ENCODE measurements around the gene JUNB.
A peak's percentile ranks its signal among the peaks of the same experiment; 100 is the strongest.
"Not testable (repeated sequence)": the region's sequence is repeated elsewhere in the genome, so short reads cannot be mapped to it uniquely, and the experiment has no call there.

Gene JUNB

GRCh38 chr19:12817810-12818209 lies 26.5 kb downstream of the JUNB start:
- POLR2A ChIA-PET, result interaction anchor here (0.6 kb wide), 1 partner anchor 782 kb away, joined by 6 read pairs; the partner anchor contains the start of gene ZNF433
- WGBS (ENCODE audit: insufficient coverage), result 95% methylated on average over 4 of the region's 11 CpGs
- H3K27ac ChIP-seq (ENCODE audit: insufficient read depth in 1 of 2, low read depth in 1 of 2, low read length in 2 of 2, poor library complexity in 1 of 2, severe bottlenecking in 2 of 2); DNase-seq; H3K27me3 ChIP-seq (replicated peaks in 2 of 5; ENCODE audit: control insufficient read depth in 4 of 5, insufficient read depth in 5 of 5, low read length in 4 of 5); H3K4me1 ChIP-seq (ENCODE audit: control extremely low read depth in 1 of 4, control insufficient read depth in 4 of 4, insufficient read depth in 4 of 4, low read length in 3 of 4); H3K4me3 ChIP-seq (ENCODE audit: control insufficient read depth in 1 of 7, extremely low read depth in 1 of 7, insufficient read depth in 4 of 7, low read depth in 2 of 7, low read length in 6 of 7); H3K9me3 ChIP-seq (ENCODE audit: control extremely low read depth in 1 of 5, control insufficient read depth in 4 of 5, insufficient read depth in 2 of 5, low read depth in 1 of 5, low read length in 4 of 5): not testable (repeated sequence)
- H3K36me3 ChIP-seq (ENCODE audit: control insufficient read depth in 4 of 4, insufficient read depth in 4 of 4, low read length in 3 of 4), result peaks cover 0 to 14% (median 6%) of the 10 kb centered on the region in 4 experiments
- CTCF ChIA-PET, result interaction anchor here (0.7 kb wide), 2 partner anchors 47 to 426 kb away, joined by 3 read pairs; no protein-coding TSS in a partner anchor

- Histone ChIP-seq H3K27ac (ENCODE audit: insufficient read depth in 1 of 2, low read depth in 1 of 2, low read length in 2 of 2, poor library complexity in 1 of 2, severe bottlenecking in 2 of 2) (no peak overlapping the region), H3K4me3 (ENCODE audit: control insufficient read depth in 1 of 7, extremely low read depth in 1 of 7, insufficient read depth in 4 of 7, low read depth in 2 of 7, low read length in 6 of 7) (no peak overlapping the region), H3K4me1 (ENCODE audit: control extremely low read depth in 1 of 4, control insufficient read depth in 4 of 4, insufficient read depth in 4 of 4, low read length in 3 of 4) (peaks cover 0 to 9% (median 1%) of the 10 kb centered on the region in 4 experiments), H3K36me3 (ENCODE audit: control insufficient read depth in 4 of 4, insufficient read depth in 4 of 4, low read length in 3 of 4) (no peaks in the 10 kb centered on the region), H3K27me3 (replicated peaks in 2 of 5; ENCODE audit: control insufficient read depth in 4 of 5, insufficient read depth in 5 of 5, low read length in 4 of 5) (peaks cover 0 to 3% (median 3%) of the 10 kb centered on the region in 5 experiments), H3K9me3 (ENCODE audit: control extremely low read depth in 1 of 5, control insufficient read depth in 4 of 5, insufficient read depth in 2 of 5, low read depth in 1 of 5, low read length in 4 of 5) (no peaks in the 10 kb centered on the region)
- WGBS (ENCODE audit: insufficient coverage), result 75% methylated on average over 1 of the region's 2 CpGs
- no peak for DNase-seq
- POLR2A ChIA-PET, result no interaction called here
- CTCF ChIA-PET, result interaction anchor here (1.0 to 1.4 kb wide), 4 partner anchors 8 to 65 kb away, joined by 3 to 5 read pairs (median 4); no protein-coding TSS in a partner anchor
Measured at GRCh38 chr19:12821761-12822160, 30.5 kb downstream of the JUNB start.

DNA sequence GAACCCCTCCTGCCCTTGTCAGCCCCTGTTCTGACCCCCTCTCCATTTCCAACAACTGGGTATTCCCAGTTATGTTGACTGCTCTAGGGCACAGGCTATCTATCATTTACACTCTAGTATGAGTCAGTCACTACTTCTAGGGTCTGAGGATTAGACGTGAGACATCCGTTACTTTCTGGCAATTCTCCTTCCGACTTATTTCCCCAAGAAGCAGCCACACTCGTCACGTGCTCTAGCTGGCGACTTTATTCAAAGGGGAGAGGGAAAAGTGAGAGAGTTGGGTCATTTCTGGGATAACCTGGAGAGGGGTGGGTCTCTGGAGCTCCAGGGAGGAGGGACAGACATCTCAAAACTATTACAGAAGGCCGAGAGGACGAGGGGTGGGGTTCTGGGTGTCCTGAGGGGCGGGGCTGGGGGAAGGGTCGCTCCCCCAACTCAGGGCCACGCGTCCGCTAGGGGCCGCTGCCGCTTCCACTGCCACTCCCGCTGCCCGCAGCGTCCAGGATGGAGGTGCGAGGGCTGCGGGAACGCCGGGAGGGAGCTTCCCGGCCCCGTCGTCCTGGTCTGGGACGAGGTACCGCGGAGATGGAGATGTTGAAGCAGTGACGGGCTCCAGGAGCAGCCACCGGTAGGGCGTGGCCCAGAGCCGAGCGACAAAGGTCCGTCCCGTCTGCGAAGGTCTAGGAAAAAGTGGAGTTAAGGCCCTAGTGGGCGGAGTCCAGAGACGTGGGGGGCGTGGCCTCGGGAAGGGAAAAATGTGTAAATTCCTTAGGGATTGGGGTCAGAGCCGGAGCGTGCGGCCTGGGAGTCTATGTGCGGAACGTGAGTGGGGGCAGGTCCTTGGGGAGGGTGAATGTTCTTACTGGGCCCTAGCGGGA lies 34.2 kb downstream of the JUNB start:
- Histone ChIP-seq H3K27ac (ENCODE audit: insufficient read depth in 1 of 2, low read depth in 1 of 2, low read length in 2 of 2, poor library complexity in 1 of 2, severe bottlenecking in 2 of 2) (no peak overlapping the region), H3K9me3 (ENCODE audit: control extremely low read depth in 1 of 5, control insufficient read depth in 4 of 5, insufficient read depth in 2 of 5, low read depth in 1 of 5, low read length in 4 of 5) (no peaks in the 10 kb centered on the region), H3K27me3 (replicated peaks in 2 of 5; ENCODE audit: control insufficient read depth in 4 of 5, insufficient read depth in 5 of 5, low read length in 4 of 5) (peaks cover 0 to 18% (median 5%) of the 10 kb centered on the region in 5 experiments), H3K36me3 (ENCODE audit: control insufficient read depth in 4 of 4, insufficient read depth in 4 of 4, low read length in 3 of 4) (no peaks in the 10 kb centered on the region), H3K4me3 (ENCODE audit: control insufficient read depth in 1 of 7, extremely low read depth in 1 of 7, insufficient read depth in 4 of 7, low read depth in 2 of 7, low read length in 6 of 7) (peak overlapping the region in 3 of 7 experiments; percentile 20 to 65 (median 38)), H3K4me1 (ENCODE audit: control extremely low read depth in 1 of 4, control insufficient read depth in 4 of 4, insufficient read depth in 4 of 4, low read length in 3 of 4) (peaks cover 0 to 17% (median 6%) of the 10 kb centered on the region in 4 experiments)
- ChIA-PET CTCF (interaction anchor here (0.6 to 2.9 kb wide), 11 partner anchors 10 to 92 kb away, joined by 3 to 9 read pairs (median 3); no protein-coding TSS in a partner anchor), POLR2A (interaction anchor here (0.6 kb wide), 1 partner anchor 23 kb away, joined by 3 read pairs; no protein-coding TSS in a partner anchor)
- peak; percentile 51 to 71 (median 67) for DNase-seq
- WGBS (ENCODE audit: insufficient coverage), result 5% methylated on average over 40 of the region's 46 CpGs

DNA sequence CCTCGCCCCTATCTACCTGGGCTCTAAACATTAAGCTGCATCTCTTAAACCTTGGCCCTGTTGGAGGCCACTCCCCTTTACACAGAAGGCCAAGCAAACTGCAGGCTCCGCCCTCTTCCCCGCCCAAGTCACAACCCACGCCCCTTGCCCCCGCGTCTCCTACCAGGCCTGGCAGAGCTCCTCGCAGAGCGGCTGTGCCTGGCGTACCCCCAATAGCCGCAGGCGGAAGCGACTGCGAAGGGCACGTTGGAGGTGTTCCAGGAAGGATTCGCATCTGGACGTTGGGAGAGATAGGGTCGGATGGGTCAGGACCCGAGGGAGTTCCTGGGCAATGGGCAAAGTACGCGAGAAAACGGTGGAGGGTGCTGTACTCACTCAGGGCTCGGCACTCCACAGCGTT lies 37.2 kb downstream of the JUNB start:
- H3K4me1 ChIP-seq (ENCODE audit: control extremely low read depth in 1 of 4, control insufficient read depth in 4 of 4, insufficient read depth in 4 of 4, low read length in 3 of 4), result peaks cover 0 to 24% (median 9%) of the 10 kb centered on the region in 4 experiments
- CTCF ChIA-PET, result interaction anchor here (0.6 to 2.2 kb wide), 11 partner anchors 9 to 1162 kb away, joined by 3 to 13 read pairs (median 3); partner anchors contain the start of genes FBXW9, JUNB and MAST1
- POLR2A ChIA-PET, result interaction anchor here (0.7 kb wide), 1 partner anchor 22 kb away, joined by 4 read pairs; no protein-coding TSS in a partner anchor
- H3K36me3 ChIP-seq (ENCODE audit: control insufficient read depth in 4 of 4, insufficient read depth in 4 of 4, low read length in 3 of 4), result no peaks in the 10 kb centered on the region
- H3K27ac ChIP-seq (ENCODE audit: insufficient read depth in 1 of 2, low read depth in 1 of 2, low read length in 2 of 2, poor library complexity in 1 of 2, severe bottlenecking in 2 of 2), result no peak overlapping the region
- peak; percentile 77 to 85 (median 84) for DNase-seq
- WGBS (ENCODE audit: insufficient coverage), result 10% methylated on average over 13 of the region's 23 CpGs
- peak overlapping the region in 2 of 7 experiments; percentile 22 to 45 for H3K4me3 ChIP-seq (ENCODE audit: control insufficient read depth in 1 of 7, extremely low read depth in 1 of 7, insufficient read depth in 4 of 7, low read depth in 2 of 7, low read length in 6 of 7)
- H3K9me3 ChIP-seq (ENCODE audit: control extremely low read depth in 1 of 5, control insufficient read depth in 4 of 5, insufficient read depth in 2 of 5, low read depth in 1 of 5, low read length in 4 of 5), result no peaks in the 10 kb centered on the region
- peaks cover 8 to 47% (median 17%) of the 10 kb centered on the region in 5 experiments for H3K27me3 ChIP-seq (replicated peaks in 2 of 5; ENCODE audit: control insufficient read depth in 4 of 5, insufficient read depth in 5 of 5, low read length in 4 of 5)

- POLR2A ChIA-PET, result no interaction called here
- H3K4me3 ChIP-seq (ENCODE audit: control insufficient read depth in 1 of 7, extremely low read depth in 1 of 7, insufficient read depth in 4 of 7, low read depth in 2 of 7, low read length in 6 of 7), result no peak overlapping the region
- no peaks in the 10 kb centered on the region for H3K9me3 ChIP-seq (ENCODE audit: control extremely low read depth in 1 of 5, control insufficient read depth in 4 of 5, insufficient read depth in 2 of 5, low read depth in 1 of 5, low read length in 4 of 5)
- WGBS (ENCODE audit: insufficient coverage), result 0% methylated on average over 3 of the region's 5 CpGs
- peaks cover 11 to 90% (median 37%) of the 10 kb centered on the region in 5 experiments for H3K27me3 ChIP-seq (replicated peaks in 2 of 5; ENCODE audit: control insufficient read depth in 4 of 5, insufficient read depth in 5 of 5, low read length in 4 of 5)
- H3K27ac ChIP-seq (ENCODE audit: insufficient read depth in 1 of 2, low read depth in 1 of 2, low read length in 2 of 2, poor library complexity in 1 of 2, severe bottlenecking in 2 of 2), result no peak overlapping the region
- H3K36me3 ChIP-seq (ENCODE audit: control insufficient read depth in 4 of 4, insufficient read depth in 4 of 4, low read length in 3 of 4), result no peaks in the 10 kb centered on the region
- peaks cover 0 to 27% (median 16%) of the 10 kb centered on the region in 4 experiments for H3K4me1 ChIP-seq (ENCODE audit: control extremely low read depth in 1 of 4, control insufficient read depth in 4 of 4, insufficient read depth in 4 of 4, low read length in 3 of 4)
- CTCF ChIA-PET, result no interaction called here
- no peak for DNase-seq
Measured at GRCh38 chr19:12833418-12833737, 42.1 kb downstream of the JUNB start.

DNA sequence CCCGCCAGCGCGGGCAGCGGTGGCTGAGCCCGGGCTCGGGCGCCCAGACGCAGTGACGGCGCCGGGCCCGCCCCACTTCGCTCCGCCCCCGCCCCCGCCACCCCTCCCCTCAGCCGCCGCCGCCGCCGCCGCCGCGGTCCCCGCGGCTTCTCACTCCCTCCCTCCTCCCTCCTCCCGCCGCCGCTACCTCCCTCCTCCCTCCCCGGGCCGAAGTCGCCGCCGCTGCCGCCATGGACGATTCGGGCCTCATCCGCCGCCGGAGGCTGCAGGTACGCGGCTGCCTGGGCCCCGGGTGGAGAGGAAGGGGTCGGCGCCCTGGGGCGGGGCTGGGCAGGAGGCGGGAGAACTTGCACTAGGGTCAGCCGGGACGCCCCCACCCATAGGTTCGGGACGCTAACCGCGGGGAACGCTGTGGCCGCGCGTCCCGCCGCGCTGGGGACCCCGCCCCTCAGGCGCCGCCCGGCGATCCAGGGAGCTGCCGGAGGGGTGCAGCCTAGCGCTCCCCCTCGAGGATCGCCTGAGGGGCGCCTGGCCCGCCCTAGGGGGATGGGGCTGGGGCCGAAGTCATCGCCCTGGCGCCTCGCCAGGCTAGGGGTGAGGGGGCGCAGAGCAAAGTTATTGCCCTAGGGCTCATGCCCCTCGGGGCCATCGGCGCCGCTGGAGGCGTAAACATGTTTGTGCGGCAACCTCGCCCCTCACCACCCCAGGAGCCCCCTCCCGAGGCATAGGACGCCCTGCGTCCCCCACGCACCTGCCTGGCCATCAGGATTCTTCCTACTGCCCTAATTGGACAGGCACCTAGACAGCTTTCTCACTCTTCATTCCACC lies 42.7 kb downstream of the JUNB start:
- peak in 1 of 3 donors; percentile 49 for DNase-seq

More for the DNA sequence above, 42.7 kb downstream of the JUNB start:
- 2% methylated on average over 50 of the region's 87 CpGs for WGBS (ENCODE audit: insufficient coverage)
- Histone ChIP-seq H3K4me1 (ENCODE audit: control extremely low read depth in 1 of 4, control insufficient read depth in 4 of 4, insufficient read depth in 4 of 4, low read length in 3 of 4) (peaks cover 0 to 30% (median 18%) of the 10 kb centered on the region in 4 experiments), H3K27me3 (replicated peaks in 2 of 5; ENCODE audit: control insufficient read depth in 4 of 5, insufficient read depth in 5 of 5, low read length in 4 of 5) (peaks cover 11 to 92% (median 37%) of the 10 kb centered on the region in 5 experiments), H3K27ac (ENCODE audit: insufficient read depth in 1 of 2, low read depth in 1 of 2, low read length in 2 of 2, poor library complexity in 1 of 2, severe bottlenecking in 2 of 2) (no peak overlapping the region), H3K4me3 (ENCODE audit: control insufficient read depth in 1 of 7, extremely low read depth in 1 of 7, insufficient read depth in 4 of 7, low read depth in 2 of 7, low read length in 6 of 7) (peak overlapping the region in 6 of 7 experiments; percentile 1 to 64 (median 41)), H3K36me3 (ENCODE audit: control insufficient read depth in 4 of 4, insufficient read depth in 4 of 4, low read length in 3 of 4) (no peaks in the 10 kb centered on the region), H3K9me3 (ENCODE audit: control extremely low read depth in 1 of 5, control insufficient read depth in 4 of 5, insufficient read depth in 2 of 5, low read depth in 1 of 5, low read length in 4 of 5) (no peaks in the 10 kb centered on the region)
- ChIA-PET CTCF (interaction anchor here (0.9 kb wide), 1 partner anchor 10 kb away, joined by 3 read pairs; no protein-coding TSS in a partner anchor), POLR2A (no interaction called here)
